Lung (tissue), 12 donors: ENCODE results near the gene LTBP4. TPM values are rescaled to one million over a fixed set of nuclear protein-coding genes. Genes with fewer than 3 reads are reported as not detected.

Source experiments
- ATAC-seq: fragments of 200-7000 bp; cut with Tn5 transposase; one replicate; pipeline ENCODE4 v1.9.1; 2020; ENCODE audit warnings: moderate number of reproducible peaks; ENCODE audit not compliant: insufficient read depth, low FRiP score
- DNase-seq, 3 donors: peaks; one replicate each; pipeline ENCODE4 v3.0.0-alpha.2; 2013 to 2017
- H3K27ac ChIP-seq, 2 donors: one replicate each; pipeline ENCODE4 v1.5.1; 2013; ENCODE audit warnings: mild to moderate bottlenecking in 2 of 2, moderate library complexity in 2 of 2, control low read depth in 1 of 2, inconsistent platforms in 1 of 2, low read depth in 1 of 2, low read length in 1 of 2
- H3K27me3 ChIP-seq, 3 donors: one replicate each; pipeline ENCODE4 v1.5.1; 2013; ENCODE audit warnings: low read length in 2 of 3; ENCODE audit not compliant: control insufficient read depth in 3 of 3, insufficient read depth in 3 of 3
- H3K36me3 ChIP-seq, 4 donors: one replicate each; pipeline ENCODE4 v1.5.1; 2013; ENCODE audit warnings: low read length in 4 of 4, mild to moderate bottlenecking in 1 of 4, moderate library complexity in 1 of 4; ENCODE audit not compliant: control insufficient read depth in 4 of 4, insufficient read depth in 4 of 4
- H3K4me1 ChIP-seq, 5 donors: one replicate each; pipeline ENCODE4 v1.5.1; 2013; ENCODE audit warnings: low read length in 5 of 5, mild to moderate bottlenecking in 2 of 5, moderate library complexity in 1 of 5; ENCODE audit not compliant: control insufficient read depth in 5 of 5, insufficient read depth in 5 of 5
- H3K4me3 ChIP-seq: one replicate; pipeline ENCODE4 v1.5.1; 2013; ENCODE audit warnings: mild to moderate bottlenecking, control low read depth, moderate library complexity
- H3K9ac ChIP-seq, 2 donors: one replicate each; pipeline ENCODE4 v1.5.1; 2013; ENCODE audit warnings: low read length in 2 of 2, control low read depth in 1 of 2; ENCODE audit not compliant: insufficient read depth in 1 of 2
- H3K9me3 ChIP-seq, 4 donors: one replicate each; pipeline ENCODE4 v1.5.1; 2013; ENCODE audit warnings: low read length in 3 of 4, mild to moderate bottlenecking in 1 of 4, moderate library complexity in 1 of 4; ENCODE audit not compliant: control insufficient read depth in 4 of 4, insufficient read depth in 3 of 4
- WGBS, 2 donors: extraction: QIAGEN DNeasy Blood & Tissue Kit; methylation state at CpG; one replicate each; pipeline ENCODE4 v1.1.7; 2013; 5-methylcytosine and 5-hydroxymethylcytosine counted together
- polyA plus RNA-seq, 2 donors: library from polyadenylated mRNA; stranded (reverse); fragments of 200-250 nt; gene quantifications; one replicate each; pipeline ENCODE4 v1.2.1, GENCODE V29; 2013
- total RNA-seq, 2 donors: library from RNA; depleted of rRNA in 1 of 2; stranded (reverse); fragments of >200 nt in 1 of 2; gene quantifications; one replicate each; pipeline ENCODE4 v1.2.1, GENCODE V29; 2014 to 2021
- TF ChIP-seq, protein P1 (sequence below): IDR thresholded peaks from 2 replicates; pipeline ENCODE4 v1.5.1; 2012; ENCODE audit warnings: mild to moderate bottlenecking; ENCODE audit errors: control extremely low read depth, extremely low read depth
- donor health status: control.
- donor health status: control.
- donor health status: Bipolar disorder and iron deficiency.
- donor health status: healthy.
- donor health status: DM: yes; HTN: yes; CAD: no.

The LTBP4 gene
- total and polyA plus RNA-seq, 4 donors, result 73.0 to 290 (median 151) TPM

DNA sequence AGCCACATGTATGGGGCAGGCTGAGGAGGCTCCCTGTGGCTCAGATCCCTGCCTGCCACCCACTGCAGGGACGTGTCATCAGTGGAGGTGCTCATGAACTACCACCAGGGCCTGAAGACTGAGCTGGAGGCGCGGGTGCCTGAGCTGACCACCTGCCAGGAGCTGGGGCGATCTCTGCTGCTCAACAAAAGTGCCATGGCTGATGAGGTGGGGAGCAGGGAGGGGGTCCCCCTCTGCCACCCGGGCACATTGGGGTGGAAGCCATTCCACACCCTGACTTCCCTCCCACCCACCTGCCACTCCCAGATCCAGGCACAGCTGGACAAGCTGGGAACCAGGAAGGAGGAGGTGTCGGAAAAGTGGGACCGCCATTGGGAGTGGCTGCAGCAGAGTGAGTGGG lies 35.8 kb upstream of the LTBP4 start:
- Histone ChIP-seq H3K27ac (no peak overlapping the region), H3K4me3 (no peak overlapping the region), H3K27me3 (peaks cover 0 to 47% (median 26%) of the 10 kb centered on the region in 3 donors), H3K9ac (no peak overlapping the region), H3K36me3 (no peaks in the 10 kb centered on the region), H3K4me1 (peaks cover 0 to 4% (median 0%) of the 10 kb centered on the region in 5 donors), H3K9me3 (no peaks in the 10 kb centered on the region)
- DNase-seq (no peak), ATAC-seq (no peak)
- 80 to 91% methylated on average over 7 of the region's 7 CpGs for WGBS, 2 donors
- TF ChIP-seq, protein P1, sequence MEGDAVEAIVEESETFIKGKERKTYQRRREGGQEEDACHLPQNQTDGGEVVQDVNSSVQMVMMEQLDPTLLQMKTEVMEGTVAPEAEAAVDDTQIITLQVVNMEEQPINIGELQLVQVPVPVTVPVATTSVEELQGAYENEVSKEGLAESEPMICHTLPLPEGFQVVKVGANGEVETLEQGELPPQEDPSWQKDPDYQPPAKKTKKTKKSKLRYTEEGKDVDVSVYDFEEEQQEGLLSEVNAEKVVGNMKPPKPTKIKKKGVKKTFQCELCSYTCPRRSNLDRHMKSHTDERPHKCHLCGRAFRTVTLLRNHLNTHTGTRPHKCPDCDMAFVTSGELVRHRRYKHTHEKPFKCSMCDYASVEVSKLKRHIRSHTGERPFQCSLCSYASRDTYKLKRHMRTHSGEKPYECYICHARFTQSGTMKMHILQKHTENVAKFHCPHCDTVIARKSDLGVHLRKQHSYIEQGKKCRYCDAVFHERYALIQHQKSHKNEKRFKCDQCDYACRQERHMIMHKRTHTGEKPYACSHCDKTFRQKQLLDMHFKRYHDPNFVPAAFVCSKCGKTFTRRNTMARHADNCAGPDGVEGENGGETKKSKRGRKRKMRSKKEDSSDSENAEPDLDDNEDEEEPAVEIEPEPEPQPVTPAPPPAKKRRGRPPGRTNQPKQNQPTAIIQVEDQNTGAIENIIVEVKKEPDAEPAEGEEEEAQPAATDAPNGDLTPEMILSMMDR, result no peak

DNA sequence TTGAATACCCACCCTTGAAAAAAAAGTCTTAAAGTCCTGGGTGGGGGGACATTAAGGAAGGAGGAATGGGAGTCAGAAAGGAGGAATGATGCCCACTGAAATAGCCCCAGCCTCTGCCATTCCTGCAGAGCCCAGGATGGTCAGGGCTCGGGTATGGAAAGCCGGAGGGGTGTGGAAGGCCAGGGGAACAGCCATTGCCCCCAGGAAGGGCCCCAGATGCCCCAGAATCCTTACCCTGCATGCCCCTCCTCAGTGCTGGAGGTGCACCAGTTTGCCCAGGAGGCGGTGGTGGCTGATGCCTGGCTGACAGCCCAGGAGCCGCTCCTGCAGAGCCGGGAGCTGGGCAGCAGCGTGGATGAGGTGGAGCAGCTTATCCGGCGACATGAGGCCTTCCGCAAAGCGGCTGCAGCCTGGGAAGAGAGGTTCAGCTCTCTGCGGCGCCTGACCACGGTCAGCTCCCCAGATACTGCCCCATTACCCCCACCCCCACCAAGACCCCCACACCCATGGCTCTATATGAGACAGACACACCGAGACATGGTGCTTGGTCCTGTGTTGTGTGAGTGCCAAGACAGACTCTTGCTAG lies 35.2 kb upstream of the LTBP4 start:
- no peak for ATAC-seq
- Histone ChIP-seq H3K36me3 (no peaks in the 10 kb centered on the region), H3K9me3 (no peaks in the 10 kb centered on the region), H3K4me3 (no peak overlapping the region), H3K9ac (no peak overlapping the region), H3K27me3 (peaks cover 0 to 44% (median 26%) of the 10 kb centered on the region in 3 donors), H3K4me1 (peaks cover 0 to 7% (median 0%) of the 10 kb centered on the region in 5 donors), H3K27ac (no peak overlapping the region)
- WGBS, 2 donors, result 74 to 84% methylated on average over 14 of the region's 14 CpGs
- TF ChIP-seq, protein P1, result no peak
- DNase-seq, result no peak

DNA sequence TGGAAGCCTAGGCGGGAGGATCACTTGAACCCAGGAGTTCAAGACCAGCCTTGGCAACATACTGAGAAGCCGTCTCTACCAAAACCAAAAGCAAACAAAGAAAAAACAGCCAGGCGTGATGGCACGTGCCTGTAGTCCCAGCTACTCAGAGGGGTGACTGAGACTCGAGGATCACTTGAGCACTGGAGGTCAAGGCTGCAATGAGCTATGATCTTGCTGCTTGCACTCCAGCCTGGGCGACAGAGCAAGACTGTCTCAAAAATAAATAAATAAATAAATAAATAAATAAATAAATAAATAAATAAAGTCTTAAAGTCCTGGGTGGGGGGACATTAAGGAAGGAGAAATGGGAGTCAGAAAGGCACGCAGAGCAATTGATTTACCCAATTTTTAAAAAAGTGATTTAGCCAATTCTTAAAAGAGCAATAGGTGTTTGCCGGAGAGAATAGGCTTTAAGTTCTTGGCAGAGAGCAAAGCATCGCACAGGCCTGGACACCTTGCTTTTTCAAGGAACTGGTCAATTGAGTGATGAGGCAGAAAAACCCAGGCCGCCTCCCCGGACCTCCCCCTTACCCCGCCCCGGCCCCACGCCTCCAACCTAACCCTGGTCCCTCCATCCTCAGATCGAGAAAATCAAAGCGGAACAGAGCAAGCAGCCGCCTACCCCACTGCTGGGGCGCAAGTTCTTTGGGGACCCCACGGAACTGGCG lies 34.0 kb upstream of the LTBP4 start:
- H3K4me1 ChIP-seq, result peaks cover 0 to 7% (median 0%) of the 10 kb centered on the region in 5 donors
- TF ChIP-seq, protein P1, result no peak
- H3K27ac ChIP-seq, result no peak overlapping the region
- no peak overlapping the region for H3K9ac ChIP-seq
- no peaks in the 10 kb centered on the region for H3K36me3 ChIP-seq
- WGBS, 2 donors, result 21 to 22% methylated on average over 20 of the region's 20 CpGs
- no peak overlapping the region for H3K4me3 ChIP-seq
- DNase-seq (no peak), ATAC-seq (no peak)
- no peaks in the 10 kb centered on the region for H3K9me3 ChIP-seq
- H3K27me3 ChIP-seq, result peaks cover 0 to 41% (median 26%) of the 10 kb centered on the region in 3 donors
